Esophagus squamous epithelium (tissue), 4 donors: ENCODE measurements around the gene RUNX1.

Source experiments
- POLR2A ChIP-seq, 4 donors: fragments of 450-650 bp; IDR thresholded peaks; one replicate each; pipeline ENCODE4 v1.6.1; 2017; ENCODE audit warnings: antibody characterized with exemption in 4 of 4, mild to moderate bottlenecking in 4 of 4, moderate library complexity in 3 of 4
- TF ChIP-seq, protein P1 (sequence below), 6 experiments: fragments of 450-650 bp in 4 of 6; fragments of 200-600 bp in 2 of 6; sonication (generic) in 2 of 6; IDR thresholded peaks; one replicate each; pipeline ENCODE4 v1.5.1; 2016 to 2019; ENCODE audit warnings: antibody characterized with exemption in 6 of 6, mild to moderate bottlenecking in 4 of 6, moderate library complexity in 4 of 6

GRCh38 chr21:34807146-34807880, 241.8 kb downstream of the RUNX1 start:
- TF ChIP-seq, protein P1, sequence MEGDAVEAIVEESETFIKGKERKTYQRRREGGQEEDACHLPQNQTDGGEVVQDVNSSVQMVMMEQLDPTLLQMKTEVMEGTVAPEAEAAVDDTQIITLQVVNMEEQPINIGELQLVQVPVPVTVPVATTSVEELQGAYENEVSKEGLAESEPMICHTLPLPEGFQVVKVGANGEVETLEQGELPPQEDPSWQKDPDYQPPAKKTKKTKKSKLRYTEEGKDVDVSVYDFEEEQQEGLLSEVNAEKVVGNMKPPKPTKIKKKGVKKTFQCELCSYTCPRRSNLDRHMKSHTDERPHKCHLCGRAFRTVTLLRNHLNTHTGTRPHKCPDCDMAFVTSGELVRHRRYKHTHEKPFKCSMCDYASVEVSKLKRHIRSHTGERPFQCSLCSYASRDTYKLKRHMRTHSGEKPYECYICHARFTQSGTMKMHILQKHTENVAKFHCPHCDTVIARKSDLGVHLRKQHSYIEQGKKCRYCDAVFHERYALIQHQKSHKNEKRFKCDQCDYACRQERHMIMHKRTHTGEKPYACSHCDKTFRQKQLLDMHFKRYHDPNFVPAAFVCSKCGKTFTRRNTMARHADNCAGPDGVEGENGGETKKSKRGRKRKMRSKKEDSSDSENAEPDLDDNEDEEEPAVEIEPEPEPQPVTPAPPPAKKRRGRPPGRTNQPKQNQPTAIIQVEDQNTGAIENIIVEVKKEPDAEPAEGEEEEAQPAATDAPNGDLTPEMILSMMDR (IDR thresholded peaks at IDR 0.05) = no peak
- TF ChIP-seq POLR2A (IDR thresholded peaks at IDR 0.05) = no peak
